Neural progenitor cell (in vitro differentiated cells): Measurements from ENCODE around the gene EIF2B2.

Source experiments
- EZH2phosphoT487 ChIP-seq: fragments of 200-600 bp; sonication (generic); IDR thresholded peaks from 2 replicates; pipeline ENCODE4 v1.6.1; 2017; ENCODE audit warnings: antibody characterized with exemption
- TF ChIP-seq, protein P1 (sequence below): fragments of 200-600 bp; sonication (generic); IDR thresholded peaks from 2 replicates; pipeline ENCODE4 v1.5.1; 2017; ENCODE audit warnings: antibody characterized with exemption, mild to moderate bottlenecking

DNA sequence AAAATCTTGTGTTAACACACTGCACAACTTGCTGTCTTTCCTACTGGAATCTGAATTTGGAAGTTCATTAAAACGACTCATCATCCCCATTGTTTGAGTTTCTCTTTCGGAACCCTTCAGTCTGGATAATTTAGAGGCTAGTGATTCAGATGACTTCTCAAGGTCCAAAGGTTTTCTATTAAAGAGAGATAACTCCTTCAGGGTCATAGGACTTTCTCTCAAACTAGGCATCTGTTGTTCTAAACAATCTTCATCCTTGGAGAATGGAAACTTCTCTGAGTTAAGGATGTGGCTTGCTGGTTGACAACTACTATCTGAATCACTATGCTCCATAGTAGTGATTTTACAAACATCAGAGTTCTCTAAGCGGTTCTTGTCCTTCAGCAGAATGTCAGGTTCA lies 44.2 kb downstream of the EIF2B2 start:
- TF ChIP-seq, protein P1, sequence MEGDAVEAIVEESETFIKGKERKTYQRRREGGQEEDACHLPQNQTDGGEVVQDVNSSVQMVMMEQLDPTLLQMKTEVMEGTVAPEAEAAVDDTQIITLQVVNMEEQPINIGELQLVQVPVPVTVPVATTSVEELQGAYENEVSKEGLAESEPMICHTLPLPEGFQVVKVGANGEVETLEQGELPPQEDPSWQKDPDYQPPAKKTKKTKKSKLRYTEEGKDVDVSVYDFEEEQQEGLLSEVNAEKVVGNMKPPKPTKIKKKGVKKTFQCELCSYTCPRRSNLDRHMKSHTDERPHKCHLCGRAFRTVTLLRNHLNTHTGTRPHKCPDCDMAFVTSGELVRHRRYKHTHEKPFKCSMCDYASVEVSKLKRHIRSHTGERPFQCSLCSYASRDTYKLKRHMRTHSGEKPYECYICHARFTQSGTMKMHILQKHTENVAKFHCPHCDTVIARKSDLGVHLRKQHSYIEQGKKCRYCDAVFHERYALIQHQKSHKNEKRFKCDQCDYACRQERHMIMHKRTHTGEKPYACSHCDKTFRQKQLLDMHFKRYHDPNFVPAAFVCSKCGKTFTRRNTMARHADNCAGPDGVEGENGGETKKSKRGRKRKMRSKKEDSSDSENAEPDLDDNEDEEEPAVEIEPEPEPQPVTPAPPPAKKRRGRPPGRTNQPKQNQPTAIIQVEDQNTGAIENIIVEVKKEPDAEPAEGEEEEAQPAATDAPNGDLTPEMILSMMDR: no peak
- no peak for TF ChIP-seq EZH2phosphoT487
